ENCODE data around the gene NTNG1. TPM values are rescaled to one million over a fixed set of nuclear protein-coding genes. Genes with fewer than 3 reads are reported as not detected.

The NTNG1 gene
- total RNA-seq, 1 donor from 2014 or later = 0.79 TPM

DNA sequence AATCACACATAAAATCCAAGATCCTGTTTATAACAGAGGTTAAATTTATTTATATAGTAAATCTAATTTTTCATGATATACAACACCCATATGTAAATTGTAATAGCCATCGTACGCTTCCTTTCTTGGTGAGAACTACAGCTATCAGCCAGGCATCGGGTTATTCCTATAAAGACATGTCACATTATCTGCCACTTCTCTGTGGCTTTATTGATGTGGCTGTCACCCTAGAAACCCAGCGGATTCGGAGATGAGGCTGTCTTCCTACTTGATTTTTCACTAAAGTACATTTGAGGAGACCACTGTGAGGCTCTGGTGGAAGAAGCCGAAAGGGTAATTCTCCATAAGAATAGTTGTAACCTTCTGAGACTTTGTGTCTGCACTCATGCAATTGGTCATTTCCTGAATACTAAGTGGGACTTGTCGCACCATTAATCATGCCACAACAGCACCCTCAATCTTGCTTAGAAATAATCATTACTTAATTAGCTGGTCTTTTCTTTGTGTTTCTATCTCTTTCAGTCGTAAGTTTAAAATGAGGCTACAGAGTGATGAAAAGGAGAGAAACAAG, 106.0 kb downstream of the NTNG1 start:
- Histone ChIP-seq H3K4me1 (peaks cover 8% of the 10 kb centered on the region), H3K4me3 (no peak overlapping the region), H3K4me2 (no peak overlapping the region), H3K9me3 (ENCODE audit: low read depth) (no peaks in the 10 kb centered on the region), H3K9ac (no peak overlapping the region), H3K79me2 (ENCODE audit: low read depth) (no peaks in the 10 kb centered on the region), H3F3A (ENCODE audit: low read depth) (no peaks in the 10 kb centered on the region), H3K27me3 (no peaks in the 10 kb centered on the region), H3K27ac (no peak overlapping the region), H4K20me1 (ENCODE audit: low read depth) (no peaks in the 10 kb centered on the region), H3K36me3 (no peaks in the 10 kb centered on the region), H2AFZ (replicated peaks) (peak overlapping the region; percentile 18)
- Mint-ChIP-seq H3K27me3 (ENCODE audit: insufficient read depth, low read depth) (peaks cover 1% of the 10 kb centered on the region), H3K4me1 (peaks cover 9% of the 10 kb centered on the region), H3K36me3 (no peaks in the 10 kb centered on the region), H3K27ac (no peak overlapping the region), H3K9me3 (no peaks in the 10 kb centered on the region), H3K4me3 (no peak overlapping the region)
- no peak for DNase-seq (ENCODE audit: low spot score)
- TF ChIP-seq, protein P1, sequence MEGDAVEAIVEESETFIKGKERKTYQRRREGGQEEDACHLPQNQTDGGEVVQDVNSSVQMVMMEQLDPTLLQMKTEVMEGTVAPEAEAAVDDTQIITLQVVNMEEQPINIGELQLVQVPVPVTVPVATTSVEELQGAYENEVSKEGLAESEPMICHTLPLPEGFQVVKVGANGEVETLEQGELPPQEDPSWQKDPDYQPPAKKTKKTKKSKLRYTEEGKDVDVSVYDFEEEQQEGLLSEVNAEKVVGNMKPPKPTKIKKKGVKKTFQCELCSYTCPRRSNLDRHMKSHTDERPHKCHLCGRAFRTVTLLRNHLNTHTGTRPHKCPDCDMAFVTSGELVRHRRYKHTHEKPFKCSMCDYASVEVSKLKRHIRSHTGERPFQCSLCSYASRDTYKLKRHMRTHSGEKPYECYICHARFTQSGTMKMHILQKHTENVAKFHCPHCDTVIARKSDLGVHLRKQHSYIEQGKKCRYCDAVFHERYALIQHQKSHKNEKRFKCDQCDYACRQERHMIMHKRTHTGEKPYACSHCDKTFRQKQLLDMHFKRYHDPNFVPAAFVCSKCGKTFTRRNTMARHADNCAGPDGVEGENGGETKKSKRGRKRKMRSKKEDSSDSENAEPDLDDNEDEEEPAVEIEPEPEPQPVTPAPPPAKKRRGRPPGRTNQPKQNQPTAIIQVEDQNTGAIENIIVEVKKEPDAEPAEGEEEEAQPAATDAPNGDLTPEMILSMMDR (IDR thresholded peaks at IDR 0.05) = no peak
- TF ChIP-seq EZH2 (IDR thresholded peaks at IDR 0.05) (no peak), EZH2phosphoT487 (IDR thresholded peaks at IDR 0.05) (no peak)

DNA sequence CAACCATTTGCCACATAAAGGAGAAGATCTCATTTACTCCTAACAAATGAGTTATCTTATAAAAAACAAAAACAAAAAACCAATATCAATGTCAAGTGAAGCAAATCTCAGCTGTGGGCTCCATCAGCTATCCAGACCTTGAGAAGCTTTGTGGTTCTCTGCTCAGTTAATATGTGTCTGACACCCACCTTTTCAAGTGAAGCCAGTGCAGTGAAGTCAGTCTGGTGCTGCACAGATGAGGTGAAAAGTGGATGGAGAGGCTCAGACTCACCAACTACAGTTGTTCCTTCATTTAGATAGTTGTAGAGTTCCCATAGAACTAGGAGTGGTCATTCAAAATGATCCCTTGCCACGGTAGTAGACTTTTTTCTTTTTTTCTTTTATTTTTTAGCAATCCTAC, 106.8 kb downstream of the NTNG1 start:
- Mint-ChIP-seq H3K4me1 (peaks cover 7% of the 10 kb centered on the region), H3K4me3 (no peak overlapping the region), H3K36me3 (no peaks in the 10 kb centered on the region), H3K9me3 (no peaks in the 10 kb centered on the region), H3K27ac (no peak overlapping the region), H3K27me3 (ENCODE audit: insufficient read depth, low read depth) (no peaks in the 10 kb centered on the region)
- Histone ChIP-seq H3K27ac (no peak overlapping the region), H3K4me1 (peaks cover 2% of the 10 kb centered on the region), H2AFZ (replicated peaks) (no peak overlapping the region), H3K9ac (no peak overlapping the region), H3K4me2 (no peak overlapping the region), H3K4me3 (no peak overlapping the region), H3K36me3 (no peaks in the 10 kb centered on the region), H4K20me1 (ENCODE audit: low read depth) (no peaks in the 10 kb centered on the region), H3F3A (ENCODE audit: low read depth) (no peaks in the 10 kb centered on the region), H3K79me2 (ENCODE audit: low read depth) (no peaks in the 10 kb centered on the region), H3K27me3 (no peaks in the 10 kb centered on the region), H3K9me3 (ENCODE audit: low read depth) (no peaks in the 10 kb centered on the region)
- TF ChIP-seq, protein P1 (IDR thresholded peaks at IDR 0.05) = no peak
- TF ChIP-seq EZH2 (IDR thresholded peaks at IDR 0.05) (no peak), EZH2phosphoT487 (IDR thresholded peaks at IDR 0.05) (no peak)
- no peak for DNase-seq (ENCODE audit: low spot score)

GRCh38 chr1:107250169-107250568, 109.3 kb downstream of the NTNG1 start:
- H3K9ac ChIP-seq = no peak overlapping the region
- Mint-ChIP-seq H3K27ac (no peak overlapping the region), H3K36me3 (no peaks in the 10 kb centered on the region), H3K4me1 (peaks cover 14% of the 10 kb centered on the region), H3K9me3 (no peaks in the 10 kb centered on the region), H3K27me3 (ENCODE audit: insufficient read depth, low read depth) (no peaks in the 10 kb centered on the region), H3K4me3 (no peak overlapping the region)
- H3K36me3 ChIP-seq = no peaks in the 10 kb centered on the region
- no peak for DNase-seq (ENCODE audit: low spot score)
- no peak overlapping the region for H2AFZ ChIP-seq (replicated peaks)
- H3K4me1 ChIP-seq = peaks cover 13% of the 10 kb centered on the region
- no peaks in the 10 kb centered on the region for H4K20me1 ChIP-seq (ENCODE audit: low read depth)
- H3K9me3 ChIP-seq (ENCODE audit: low read depth) = no peaks in the 10 kb centered on the region
- H3K4me3 ChIP-seq = no peak overlapping the region
- no peak overlapping the region for H3K27ac ChIP-seq
- H3K27me3 ChIP-seq = no peaks in the 10 kb centered on the region
- TF ChIP-seq EZH2phosphoT487 (IDR thresholded peaks at IDR 0.05) (no peak), EZH2 (IDR thresholded peaks at IDR 0.05) (no peak)
- TF ChIP-seq, protein P1 (IDR thresholded peaks at IDR 0.05) = no peak
- H3K79me2 ChIP-seq (ENCODE audit: low read depth) = no peaks in the 10 kb centered on the region
- no peak overlapping the region for H3K4me2 ChIP-seq
- no peaks in the 10 kb centered on the region for H3F3A ChIP-seq (ENCODE audit: low read depth)

All from neural progenitor cell (in vitro differentiated cells).